Trophoblast cell (in vitro differentiated cells and primary cell): Measurements from ENCODE around the gene MFRP.

ENCODE experiments used
- DNase-seq, 2 donors: peaks; one replicate each; pipeline ENCODE4 v3.0.0-alpha.2; 2016
- H2AFZ ChIP-seq: 2 replicates; pipeline ENCODE4 v1.6.1; 2013; ENCODE audit warnings: low read length, moderate library complexity, mild to moderate bottlenecking; ENCODE audit not compliant: insufficient read depth, poor library complexity
- H2AK5ac ChIP-seq: 2 replicates; pipeline ENCODE4 v1.6.1; 2013; ENCODE audit warnings: mild to moderate bottlenecking, low read length
- H2BK120ac ChIP-seq: 2 replicates; pipeline ENCODE4 v1.6.1; 2013; ENCODE audit warnings: low read length, mild to moderate bottlenecking, moderate library complexity; ENCODE audit not compliant: insufficient read depth, poor library complexity
- H2BK12ac ChIP-seq: 2 replicates; pipeline ENCODE4 v1.6.1; 2013; ENCODE audit warnings: mild to moderate bottlenecking, low read length, moderate library complexity
- H2BK5ac ChIP-seq: 2 replicates; pipeline ENCODE4 v1.6.1; 2013; ENCODE audit warnings: low read length, low read depth, moderate library complexity, mild to moderate bottlenecking; ENCODE audit not compliant: poor library complexity
- H3K14ac ChIP-seq: 2 replicates; pipeline ENCODE4 v1.6.1; 2013; ENCODE audit warnings: mild to moderate bottlenecking, low read length
- H3K18ac ChIP-seq: 2 replicates; pipeline ENCODE4 v1.6.1; 2013; ENCODE audit warnings: mild to moderate bottlenecking, low read length
- H3K23ac ChIP-seq: 2 replicates; pipeline ENCODE4 v1.6.1; 2013; ENCODE audit warnings: low read length
- H3K27ac ChIP-seq: 2 replicates; pipeline ENCODE4 v1.5.1; 2013; ENCODE audit warnings: low read depth, mild to moderate bottlenecking, inconsistent platforms, low read length, moderate library complexity
- H3K27me3 ChIP-seq: 2 replicates; pipeline ENCODE4 v1.6.1; 2013; ENCODE audit warnings: inconsistent platforms, mild to moderate bottlenecking, low read length, moderate library complexity; ENCODE audit not compliant: insufficient read depth
- H3K36me3 ChIP-seq, 2 experiments: 1 replicate in 1 of 2; 2 replicates in 1 of 2; pipeline ENCODE4 v1.6.1; 2013; ENCODE audit warnings: low read length in 2 of 2, mild to moderate bottlenecking in 2 of 2, moderate library complexity in 1 of 2; ENCODE audit not compliant: insufficient read depth in 2 of 2, control insufficient read depth in 1 of 2
- H3K4ac ChIP-seq: 2 replicates; pipeline ENCODE4 v1.6.1; 2013; ENCODE audit warnings: low read depth, mild to moderate bottlenecking, low read length, moderate library complexity
- H3K4me1 ChIP-seq, 2 experiments: 1 replicate in 1 of 2; 2 replicates in 1 of 2; pipeline ENCODE4 v1.6.1; 2013; ENCODE audit warnings: low read length in 2 of 2, mild to moderate bottlenecking in 2 of 2, moderate library complexity in 1 of 2; ENCODE audit not compliant: insufficient read depth in 2 of 2, control insufficient read depth in 1 of 2
- H3K4me2 ChIP-seq: 2 replicates; pipeline ENCODE4 v1.6.1; 2013; ENCODE audit warnings: inconsistent platforms, mild to moderate bottlenecking, low read length, moderate library complexity
- H3K4me3 ChIP-seq: 2 replicates; pipeline ENCODE4 v1.5.1; 2013; ENCODE audit warnings: mild to moderate bottlenecking, low read depth, low read length, inconsistent platforms
- H3K79me1 ChIP-seq: one replicate; pipeline ENCODE4 v1.6.1; 2013; ENCODE audit warnings: low read length
- H3K79me2 ChIP-seq: 2 replicates; pipeline ENCODE4 v1.6.1; 2013; ENCODE audit warnings: low read length, mild to moderate bottlenecking; ENCODE audit not compliant: control insufficient read depth, insufficient read depth, poor library complexity
- H3K9ac ChIP-seq: 2 replicates; pipeline ENCODE4 v1.6.1; 2013; ENCODE audit warnings: mild to moderate bottlenecking, low read length
- H3K9me3 ChIP-seq: 2 replicates; pipeline ENCODE4 v1.6.1; 2013; ENCODE audit warnings: low read depth, mild to moderate bottlenecking, control low read depth, inconsistent platforms, low read length; ENCODE audit not compliant: insufficient read depth
- H4K12ac ChIP-seq: 2 replicates; pipeline ENCODE4 v1.6.1; 2013; ENCODE audit warnings: low read depth, mild to moderate bottlenecking, low read length, moderate library complexity
- H4K8ac ChIP-seq: 2 replicates; pipeline ENCODE4 v1.6.1; 2013; ENCODE audit warnings: low read depth, mild to moderate bottlenecking, low read length, moderate library complexity
- H4K91ac ChIP-seq: one replicate; pipeline ENCODE4 v1.6.1; 2013; ENCODE audit warnings: low read depth, mild to moderate bottlenecking, low read length, moderate library complexity
- WGBS: extraction: QIAGEN DNeasy Blood & Tissue Kit; methylation state at CpG from one replicate; pipeline ENCODE4 v1.1.7; 2013; ENCODE audit warnings: missing lambda C conversion rate; ENCODE audit not compliant: insufficient read length, insufficient coverage; ENCODE audit errors: extremely low coverage; 5-methylcytosine and 5-hydroxymethylcytosine counted together

MFRP gene

GRCh38 chr11:119352857-119353260, 6.4 kb upstream of the MFRP start:
- no peak overlapping the region for H4K8ac ChIP-seq
- H2AK5ac ChIP-seq, result no peak overlapping the region
- peaks cover 3% of the 10 kb centered on the region for H3K79me1 ChIP-seq
- no CpG with 5 or more reads among the region's 4 CpGs for WGBS
- H4K91ac ChIP-seq, result no peak overlapping the region
- peaks cover 1% of the 10 kb centered on the region for H3K79me2 ChIP-seq
- no peak overlapping the region for H2BK5ac ChIP-seq
- no peak overlapping the region for H2AFZ ChIP-seq
- no peak overlapping the region for H2BK120ac ChIP-seq
- no peak overlapping the region for H3K14ac ChIP-seq
- H3K4ac ChIP-seq, result no peak overlapping the region
- no peak for DNase-seq
- H3K4me2 ChIP-seq, result no peak overlapping the region
- H3K23ac ChIP-seq, result no peak overlapping the region
- H3K27ac ChIP-seq, result no peak overlapping the region
- no peak overlapping the region for H4K12ac ChIP-seq
- no peak overlapping the region for H3K9ac ChIP-seq
- no peak overlapping the region for H2BK12ac ChIP-seq
- H3K18ac ChIP-seq, result no peak overlapping the region
- no peaks in the 10 kb centered on the region for H3K36me3 ChIP-seq
- H3K4me3 ChIP-seq, result no peak overlapping the region
- no peaks in the 10 kb centered on the region for H3K27me3 ChIP-seq
- H3K4me1 ChIP-seq, result no peaks in the 10 kb centered on the region
- H3K9me3 ChIP-seq, result no peaks in the 10 kb centered on the region

DNA sequence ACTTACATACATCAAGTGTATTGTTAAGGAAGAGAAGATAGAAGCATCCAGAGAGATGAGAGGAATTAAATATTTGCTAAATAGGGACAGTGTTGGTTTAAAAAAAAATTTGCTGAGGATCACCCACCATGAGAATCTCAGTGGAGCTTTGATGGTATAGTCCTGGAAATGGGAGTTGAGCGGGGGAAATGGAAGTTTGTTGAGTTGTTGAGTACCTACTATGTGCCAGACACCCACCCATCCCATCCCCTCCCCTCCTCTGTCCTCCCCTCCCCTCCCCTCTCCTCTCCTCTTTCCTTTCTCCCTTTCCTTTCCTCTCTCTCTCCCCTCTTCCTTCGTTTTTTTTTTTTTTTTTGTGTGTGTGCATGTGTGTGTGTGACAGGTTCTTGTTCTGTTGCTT, 4.7 kb upstream of the MFRP start:
- H3K14ac ChIP-seq, result no peak overlapping the region
- no peak overlapping the region for H3K9ac ChIP-seq
- H3K36me3 ChIP-seq, result no peaks in the 10 kb centered on the region
- no peaks in the 10 kb centered on the region for H3K79me1 ChIP-seq
- H4K8ac ChIP-seq, result no peak overlapping the region
- no peaks in the 10 kb centered on the region for H3K27me3 ChIP-seq
- H3K4me3 ChIP-seq, result no peak overlapping the region
- H2BK120ac ChIP-seq, result no peak overlapping the region
- H3K79me2 ChIP-seq, result no peaks in the 10 kb centered on the region
- H2BK5ac ChIP-seq, result no peak overlapping the region
- no peak overlapping the region for H4K12ac ChIP-seq
- no peak for DNase-seq
- H3K27ac ChIP-seq, result no peak overlapping the region
- H3K23ac ChIP-seq, result no peak overlapping the region
- H2AFZ ChIP-seq, result no peak overlapping the region
- no peaks in the 10 kb centered on the region for H3K9me3 ChIP-seq
- no peak overlapping the region for H4K91ac ChIP-seq
- H2BK12ac ChIP-seq, result no peak overlapping the region
- no peak overlapping the region for H2AK5ac ChIP-seq
- no CpG with 5 or more reads among the region's 2 CpGs for WGBS
- no peak overlapping the region for H3K4me2 ChIP-seq
- no peaks in the 10 kb centered on the region for H3K4me1 ChIP-seq
- no peak overlapping the region for H3K18ac ChIP-seq
- no peak overlapping the region for H3K4ac ChIP-seq

DNA sequence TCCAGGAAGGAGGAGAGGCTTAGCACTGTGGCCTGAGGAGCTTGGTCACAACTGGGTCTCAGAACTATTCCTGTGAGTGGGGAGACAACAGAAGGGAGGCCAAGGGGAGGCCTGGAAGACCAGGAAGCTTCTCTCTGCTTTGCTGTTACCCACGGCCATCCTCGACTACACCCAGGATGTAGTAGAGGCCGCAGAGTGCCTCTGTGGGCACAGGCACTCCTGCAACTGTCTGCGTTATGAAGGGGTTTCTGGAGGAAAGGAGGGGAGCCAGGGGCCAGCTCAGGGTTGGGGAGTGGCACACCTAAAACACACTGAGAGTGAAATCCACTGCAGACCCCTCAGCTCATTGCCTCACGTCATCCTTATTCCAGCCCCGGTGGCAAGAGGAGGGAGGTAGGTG, 3.8 kb upstream of the MFRP start:
- Histone ChIP-seq H3K9me3 (no peaks in the 10 kb centered on the region), H3K79me2 (no peaks in the 10 kb centered on the region), H3K36me3 (no peaks in the 10 kb centered on the region), H2BK12ac (no peak overlapping the region), H3K27ac (no peak overlapping the region), H3K18ac (no peak overlapping the region), H3K79me1 (no peaks in the 10 kb centered on the region), H4K8ac (no peak overlapping the region), H3K9ac (no peak overlapping the region), H3K14ac (no peak overlapping the region), H2AK5ac (no peak overlapping the region), H3K23ac (no peak overlapping the region), H2BK120ac (no peak overlapping the region), H3K4me2 (no peak overlapping the region), H2AFZ (no peak overlapping the region), H3K4ac (no peak overlapping the region), H3K27me3 (no peaks in the 10 kb centered on the region), H4K12ac (no peak overlapping the region), H2BK5ac (no peak overlapping the region), H3K4me1 (no peaks in the 10 kb centered on the region), H3K4me3 (no peak overlapping the region), H4K91ac (no peak overlapping the region)
- DNase-seq, result no peak
- WGBS, result no CpG with 5 or more reads among the region's 6 CpGs

DNA sequence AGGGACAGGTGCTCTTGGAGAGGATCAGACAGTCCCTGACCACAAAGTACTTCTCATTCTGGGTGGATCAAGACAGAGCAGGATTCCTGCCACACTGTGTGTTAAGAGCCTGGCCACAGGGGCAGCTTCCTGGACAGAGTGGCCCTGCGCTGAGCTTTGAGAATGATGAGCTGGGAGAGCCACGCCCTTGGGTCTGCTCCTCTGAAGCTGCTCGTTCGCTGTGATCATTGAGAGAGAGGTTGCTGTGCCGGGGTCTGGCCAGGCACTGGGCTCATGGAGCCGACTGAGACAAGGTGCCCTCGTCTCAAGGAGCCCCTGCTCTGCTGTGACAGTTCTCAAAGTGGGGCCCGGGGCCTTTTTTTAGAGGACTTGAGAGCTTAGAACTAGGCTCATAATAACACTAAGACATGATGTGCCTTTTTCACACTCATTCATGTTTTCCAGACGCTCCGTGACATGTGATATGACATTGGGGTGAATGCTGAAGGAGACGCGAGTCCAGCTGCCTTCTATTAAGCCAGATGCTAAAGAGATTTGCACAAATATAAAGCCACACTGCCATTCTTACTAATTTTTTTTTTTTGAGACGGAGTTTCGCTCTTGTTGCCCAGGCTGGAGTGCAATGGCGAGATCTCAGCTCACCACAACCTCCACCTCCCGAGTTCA, 1.6 kb upstream of the MFRP start:
- Histone ChIP-seq H4K91ac (no peak overlapping the region), H3K14ac (no peak overlapping the region), H3K4ac (no peak overlapping the region), H3K27me3 (no peaks in the 10 kb centered on the region), H3K18ac (no peak overlapping the region), H3K4me1 (no peaks in the 10 kb centered on the region), H3K27ac (no peak overlapping the region), H3K79me2 (no peaks in the 10 kb centered on the region), H3K4me3 (no peak overlapping the region), H2AFZ (no peak overlapping the region), H3K79me1 (no peaks in the 10 kb centered on the region), H3K36me3 (no peaks in the 10 kb centered on the region), H3K23ac (no peak overlapping the region), H3K4me2 (no peak overlapping the region), H2BK12ac (no peak overlapping the region), H3K9ac (no peak overlapping the region), H2BK5ac (no peak overlapping the region), H2AK5ac (no peak overlapping the region), H4K12ac (no peak overlapping the region), H4K8ac (no peak overlapping the region), H2BK120ac (no peak overlapping the region), H3K9me3 (no peaks in the 10 kb centered on the region)
- WGBS, result no CpG with 5 or more reads among the region's 16 CpGs
- no peak for DNase-seq
